HUES6 (cell line): ENCODE results near the gene UGT1A9.

ENCODE experiments used
- H3K27ac ChIP-seq: 2 replicates; pipeline ENCODE4 v1.7.0; 2013; ENCODE audit warnings: low read depth, mild to moderate bottlenecking, low read length, inconsistent platforms
- H3K27me3 ChIP-seq: 2 replicates; pipeline ENCODE4 v1.6.1; 2013; ENCODE audit warnings: low read length; ENCODE audit not compliant: control insufficient read depth, insufficient read depth
- H3K36me3 ChIP-seq: 2 replicates; pipeline ENCODE4 v1.6.1; 2013; ENCODE audit warnings: low read length; ENCODE audit not compliant: control insufficient read depth, insufficient read depth
- H3K4me1 ChIP-seq: 2 replicates; pipeline ENCODE4 v1.6.1; 2013; ENCODE audit warnings: low read length; ENCODE audit not compliant: control insufficient read depth, insufficient read depth
- H3K4me3 ChIP-seq: 2 replicates; pipeline ENCODE4 v1.5.1; 2013; ENCODE audit warnings: low read depth, low read length
- H3K9ac ChIP-seq: one replicate; pipeline ENCODE4 v1.6.1; 2013; ENCODE audit warnings: mild to moderate bottlenecking, low read length
- H3K9me3 ChIP-seq: 2 replicates; pipeline ENCODE4 v1.6.1; 2013; ENCODE audit warnings: low read depth, low read length; ENCODE audit not compliant: control insufficient read depth, insufficient read depth

The UGT1A9 gene

DNA sequence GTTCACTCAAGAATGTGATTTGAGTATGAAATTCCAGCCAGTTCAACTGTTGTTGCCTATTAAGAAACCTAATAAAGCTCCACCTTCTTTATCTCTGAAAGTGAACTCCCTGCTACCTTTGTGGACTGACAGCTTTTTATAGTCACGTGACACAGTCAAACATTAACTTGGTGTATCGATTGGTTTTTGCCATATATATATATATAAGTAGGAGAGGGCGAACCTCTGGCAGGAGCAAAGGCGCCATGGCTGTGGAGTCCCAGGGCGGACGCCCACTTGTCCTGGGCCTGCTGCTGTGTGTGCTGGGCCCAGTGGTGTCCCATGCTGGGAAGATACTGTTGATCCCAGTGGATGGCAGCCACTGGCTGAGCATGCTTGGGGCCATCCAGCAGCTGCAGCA, 88.3 kb downstream of the UGT1A9 start, which contains the start of gene UGT1A1:
Gene UGT1A1 (plus strand): TSS at position 228 of the 400 bp plus-strand sequence. CDS start 18 bp downstream, at position 246.
- Histone ChIP-seq H3K36me3 (no peaks in the 10 kb centered on the region), H3K27me3 (no peaks in the 10 kb centered on the region), H3K27ac (no peak within 1 kb of the TSS), H3K9ac (no peak within 1 kb of the TSS), H3K4me1 (no peaks in the 10 kb centered on the region), H3K4me3 (no peak within 1 kb of the TSS), H3K9me3 (peaks cover under 1% of the 10 kb centered on the region; the same call in 1 of the 2 replicates)

DNA sequence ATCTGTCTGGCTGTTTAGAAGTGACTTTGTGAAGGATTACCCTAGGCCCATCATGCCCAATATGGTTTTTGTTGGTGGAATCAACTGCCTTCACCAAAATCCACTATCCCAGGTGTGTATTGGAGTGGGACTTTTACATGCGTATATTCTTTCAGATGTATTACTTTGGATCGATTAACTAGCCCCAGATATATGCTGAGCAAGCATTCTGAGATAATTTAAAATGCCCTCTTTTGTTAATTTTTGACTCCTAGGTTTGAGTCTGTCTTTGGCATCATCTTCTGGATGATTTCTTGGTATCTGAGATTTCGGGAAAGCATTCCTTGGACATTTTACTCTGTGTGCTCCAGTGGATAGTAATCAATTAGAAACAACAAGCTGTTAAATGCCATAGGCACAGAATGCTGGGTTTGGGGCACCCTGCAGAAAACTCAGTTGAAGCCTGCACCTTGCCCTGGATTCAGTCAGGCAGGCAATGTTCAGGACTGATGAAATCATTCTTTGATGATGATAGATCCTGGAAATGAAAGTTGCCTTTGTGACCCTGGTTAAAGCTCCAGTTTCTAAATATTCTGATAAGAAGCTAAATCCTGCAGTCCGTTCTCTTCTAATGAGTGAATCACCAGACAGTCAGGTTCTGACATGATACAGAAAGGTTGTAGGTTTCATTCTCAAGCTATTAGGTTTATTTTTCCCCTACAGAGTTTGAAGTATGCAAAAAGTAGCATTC, 89.5 kb downstream of the UGT1A9 start:
- Histone ChIP-seq H3K9me3 (no peaks in the 10 kb centered on the region), H3K36me3 (no peaks in the 10 kb centered on the region), H3K9ac (no peak overlapping the region), H3K4me1 (no peaks in the 10 kb centered on the region), H3K27ac (no peak overlapping the region), H3K4me3 (no peak overlapping the region), H3K27me3 (no peaks in the 10 kb centered on the region)

DNA sequence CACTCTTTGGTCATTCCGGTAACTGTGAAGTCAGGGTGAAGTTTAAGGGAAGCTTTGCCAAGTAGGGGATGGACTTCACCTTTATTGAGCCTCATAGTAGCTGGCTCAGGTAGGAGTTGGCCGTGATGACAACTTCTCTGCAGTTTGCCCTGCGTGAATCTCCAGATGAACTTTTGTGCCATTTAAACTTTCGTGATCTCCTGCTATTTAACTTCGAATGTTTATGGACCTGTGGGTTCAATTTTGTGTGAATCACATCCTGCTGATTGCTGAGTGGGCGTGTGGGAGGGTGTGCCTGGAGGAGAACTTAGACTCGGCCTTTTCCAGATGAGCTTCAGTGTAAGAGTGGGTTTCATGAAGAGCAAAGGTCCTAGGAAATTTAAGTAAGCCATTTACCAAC, 92.6 kb downstream of the UGT1A9 start:
- Histone ChIP-seq H3K4me3 (no peak overlapping the region), H3K4me1 (no peaks in the 10 kb centered on the region), H3K9me3 (no peaks in the 10 kb centered on the region), H3K27ac (no peak overlapping the region), H3K36me3 (no peaks in the 10 kb centered on the region), H3K9ac (no peak overlapping the region), H3K27me3 (no peaks in the 10 kb centered on the region)

- Histone ChIP-seq H3K27me3 (no peaks in the 10 kb centered on the region), H3K9ac (no peak overlapping the region), H3K27ac (no peak overlapping the region), H3K36me3 (no peaks in the 10 kb centered on the region), H3K4me1 (no peaks in the 10 kb centered on the region), H3K4me3 (no peak overlapping the region), H3K9me3 (no peaks in the 10 kb centered on the region)
These were observed 93.1 kb downstream of the UGT1A9 start for GRCh38 chr2:233764761-233765160.

DNA sequence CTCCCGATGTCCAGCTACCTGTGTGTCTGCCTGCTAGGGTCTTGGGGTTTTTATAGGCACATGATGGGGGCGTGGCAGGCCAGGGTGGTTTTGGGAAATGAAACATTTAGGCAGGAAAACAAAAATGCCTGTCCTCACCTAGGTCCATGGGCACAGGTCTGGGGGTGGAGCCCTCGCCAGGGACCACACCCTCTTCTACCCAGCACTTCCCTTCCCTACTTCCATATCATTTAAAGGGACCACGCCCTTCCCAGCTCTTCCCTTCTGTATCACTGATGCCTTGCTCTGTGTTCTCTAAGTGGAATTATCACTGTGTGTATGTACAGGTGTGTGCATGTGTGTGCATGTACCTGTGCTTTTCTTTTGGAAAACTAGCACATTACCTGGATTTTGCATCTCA, 94.7 kb downstream of the UGT1A9 start:
- Histone ChIP-seq H3K4me3 (no peak overlapping the region), H3K27ac (no peak overlapping the region), H3K27me3 (no peaks in the 10 kb centered on the region), H3K9me3 (no peaks in the 10 kb centered on the region), H3K9ac (no peak overlapping the region), H3K36me3 (no peaks in the 10 kb centered on the region), H3K4me1 (no peaks in the 10 kb centered on the region)

GRCh38 chr2:233768076-233768475, 96.4 kb downstream of the UGT1A9 start:
- no peak overlapping the region for H3K4me3 ChIP-seq
- H3K27ac ChIP-seq = no peak overlapping the region
- no peaks in the 10 kb centered on the region for H3K36me3 ChIP-seq
- no peaks in the 10 kb centered on the region for H3K4me1 ChIP-seq
- no peak overlapping the region for H3K9ac ChIP-seq
- H3K27me3 ChIP-seq = no peaks in the 10 kb centered on the region
- no peaks in the 10 kb centered on the region for H3K9me3 ChIP-seq

GRCh38 chr2:233769260-233769659, 97.6 kb downstream of the UGT1A9 start:
- no peak overlapping the region for H3K9ac ChIP-seq
- H3K9me3 ChIP-seq = no peaks in the 10 kb centered on the region
- no peaks in the 10 kb centered on the region for H3K4me1 ChIP-seq
- H3K27ac ChIP-seq = no peak overlapping the region
- no peaks in the 10 kb centered on the region for H3K36me3 ChIP-seq
- no peak overlapping the region for H3K4me3 ChIP-seq
- H3K27me3 ChIP-seq = no peaks in the 10 kb centered on the region

GRCh38 chr2:233772153-233772552, 100.5 kb downstream of the UGT1A9 start:
- Histone ChIP-seq H3K27me3 (no peaks in the 10 kb centered on the region), H3K4me1 (no peaks in the 10 kb centered on the region), H3K27ac (no peak overlapping the region), H3K4me3 (no peak overlapping the region), H3K9me3 (peaks cover 14% of the 10 kb centered on the region), H3K36me3 (no peaks in the 10 kb centered on the region), H3K9ac (no peak overlapping the region)

- H3K4me3 ChIP-seq = no peak overlapping the region
- H3K36me3 ChIP-seq = no peaks in the 10 kb centered on the region
- H3K27ac ChIP-seq = no peak overlapping the region
- no peaks in the 10 kb centered on the region for H3K4me1 ChIP-seq
- H3K9me3 ChIP-seq = peaks cover 14% of the 10 kb centered on the region
- H3K9ac ChIP-seq = no peak overlapping the region
- H3K27me3 ChIP-seq = no peaks in the 10 kb centered on the region
These were observed 100.9 kb downstream of the UGT1A9 start for GRCh38 chr2:233772583-233772982.

- no peaks in the 10 kb centered on the region for H3K4me1 ChIP-seq
- H3K27ac ChIP-seq = no peak overlapping the region
- no peak overlapping the region for H3K9ac ChIP-seq
- H3K9me3 ChIP-seq = peaks cover 14% of the 10 kb centered on the region
- H3K4me3 ChIP-seq = no peak overlapping the region
- no peaks in the 10 kb centered on the region for H3K27me3 ChIP-seq
- no peaks in the 10 kb centered on the region for H3K36me3 ChIP-seq
These were observed 102.2 kb downstream of the UGT1A9 start for GRCh38 chr2:233773854-233774253.

- Histone ChIP-seq H3K36me3 (no peaks in the 10 kb centered on the region), H3K4me3 (no peak overlapping the region), H3K27me3 (no peaks in the 10 kb centered on the region), H3K9me3 (peaks cover 14% of the 10 kb centered on the region), H3K9ac (no peak overlapping the region), H3K4me1 (no peaks in the 10 kb centered on the region), H3K27ac (no peak overlapping the region)
These were observed 103.7 kb downstream of the UGT1A9 start for GRCh38 chr2:233775414-233775813.
